22Rv1 (cell line): ENCODE data around the gene NIPBL.

ENCODE experiments used
- H3K27ac ChIP-seq: fragments of 450-650 bp; 2 replicates; pipeline ENCODE4 v1.5.1; 2017
- CTCF ChIP-seq: fragments of 450-650 bp; IDR thresholded peaks from 2 replicates; pipeline ENCODE4 v1.5.1; 2017; ENCODE audit warnings: mild to moderate bottlenecking
- ZFX ChIP-seq: fragments of 450-650 bp; IDR thresholded peaks from 2 replicates; pipeline ENCODE4 v1.6.1; 2017; ENCODE audit warnings: antibody characterized with exemption, borderline replicate concordance

Gene NIPBL

GRCh38 chr5:36875051-36875789 is 1.3 kb upstream of the NIPBL start:
- no peak for TF ChIP-seq CTCF
- peak overlapping the region; percentile 87 for H3K27ac ChIP-seq

GRCh38 chr5:36875790-36876298 is 725 bp upstream of the NIPBL start:
- peak overlapping the region; percentile 87 for H3K27ac ChIP-seq
- TF ChIP-seq ZFX (no peak), CTCF (peak; percentile 79)

- no peak for TF ChIP-seq ZFX
- TF ChIP-seq CTCF = no peak
- peak overlapping the region; percentile 87 for H3K27ac ChIP-seq
These were observed 547 bp downstream of the NIPBL start for GRCh38 chr5:36876965-36877666.

GRCh38 chr5:36877667-36878391 is 1.3 kb downstream of the NIPBL start:
- TF ChIP-seq ZFX (no peak), CTCF (no peak)
- H3K27ac ChIP-seq = peak overlapping the region; percentile 87

- TF ChIP-seq ZFX (no peak), CTCF (no peak)
- H3K27ac ChIP-seq = peak overlapping the region; percentile 87; the same call in 1 of the 2 replicates
These were observed 2.0 kb downstream of the NIPBL start for GRCh38 chr5:36878392-36879082.

- TF ChIP-seq CTCF (no peak), ZFX (no peak)
- no peak overlapping the region for H3K27ac ChIP-seq
These were observed 2.9 kb downstream of the NIPBL start for GRCh38 chr5:36879274-36880033.
